ENCODE data around the gene CST8. TPM values are rescaled to one million over a fixed set of nuclear protein-coding genes. Genes with fewer than 3 reads are reported as not detected.

Gene CST8
- total and polyA plus RNA-seq, 2 of the 4 experiments (the other 2 are of a cell fraction): not detected

- no peaks in the 10 kb centered on the region for H4K20me1 ChIP-seq (ENCODE audit: insufficient read depth, low read length)
- intact Hi-C loops (cut with micrococcal nuclease) (no loop called here), in situ Hi-C loops (cut with MboI; ENCODE audit: low sequenced_read_pairs) (no loop called here), dilution Hi-C loops (cut with HindIII; ENCODE audit: low sequenced_read_pairs, unreplicated experiment) (no loop called here)
- H3K79me1 ChIP-seq (ENCODE audit: low read depth in 1 of 2, low read length in 2 of 2): no peaks in the 10 kb centered on the region
- H2AK9ac ChIP-seq (replicated peaks; ENCODE audit: low read depth, low read length, poor library complexity): no peak overlapping the region
- no peak overlapping the region for H2BK15ac ChIP-seq (ENCODE audit: low read depth, low read length)
- ATAC-seq (ENCODE audit: low read depth) (no peak), DNase-seq (no peak)
- no peak overlapping the region for H3K56ac ChIP-seq (ENCODE audit: extremely low read depth, insufficient read depth, low read length)
- H4K5ac ChIP-seq (ENCODE audit: low read depth, low read length): no peak overlapping the region
- no peak overlapping the region for H3K23ac ChIP-seq (ENCODE audit: low read depth, low read length)
- no peak overlapping the region for H2BK20ac ChIP-seq (ENCODE audit: low read depth, low read length)
- no peak overlapping the region for H3K4me3 ChIP-seq (ENCODE audit: insufficient read depth, low read depth, low read length)
- no peak overlapping the region for H2AFZ ChIP-seq (replicated peaks; ENCODE audit: low read length, poor library complexity)
- H4K8ac ChIP-seq (ENCODE audit: low read depth in 2 of 2, low read length in 2 of 2): no peak overlapping the region
- CTCF ChIA-PET: no interaction called here
- POLR2A ChIA-PET (ENCODE audit: unreplicated experiment): no interaction called here
- H3K4ac ChIP-seq (ENCODE audit: low read depth, low read length): no peak overlapping the region
- no peaks in the 10 kb centered on the region for H3K9me1 ChIP-seq (ENCODE audit: insufficient read depth, low read length)
- H3K4me1 ChIP-seq (ENCODE audit: control insufficient read depth, insufficient read depth, low read length): no peaks in the 10 kb centered on the region
- no peak overlapping the region for H3K18ac ChIP-seq (ENCODE audit: low read depth, low read length)
- H3K36me3 ChIP-seq (ENCODE audit: control insufficient read depth, insufficient read depth, low read length): no peaks in the 10 kb centered on the region
- H4K91ac ChIP-seq (ENCODE audit: insufficient read depth, low read depth, low read length): no peak overlapping the region
- WGBS, 2 experiments (ENCODE audit: extremely low coverage in 2 of 2, insufficient read length in 1 of 2): no CpG with 5 or more reads among the region's 3 CpGs
- no peaks in the 10 kb centered on the region for H3K9me3 ChIP-seq (ENCODE audit: control insufficient read depth, insufficient read depth, low read length)
- no peak overlapping the region for H3K4me2 ChIP-seq (ENCODE audit: low read depth, low read length)
- no peak overlapping the region for H3K9ac ChIP-seq (ENCODE audit: low read depth, low read length)
- no TSS peak for BruUV-seq (replicated peaks)
- H3K27me3 ChIP-seq (ENCODE audit: control insufficient read depth, insufficient read depth, low read length): no peaks in the 10 kb centered on the region
- TF ChIP-seq MAFK (IDR thresholded peaks at IDR 0.05; ENCODE audit: low read depth, low read length) (peak; percentile 93), POLR2A (IDR thresholded peaks at IDR 0.05; ENCODE audit: low read depth, low read length) (no peak)
- no peak overlapping the region for H2BK5ac ChIP-seq (ENCODE audit: low read depth, low read length, poor library complexity, severe bottlenecking)
- no peak overlapping the region for H3K14ac ChIP-seq (replicated peaks; ENCODE audit: low read depth, low read length)
- no peak overlapping the region for H2AK5ac ChIP-seq (ENCODE audit: low read depth, low read length)
- H2BK120ac ChIP-seq (ENCODE audit: low read depth, low read length): no peak overlapping the region
- no peak overlapping the region for H3K27ac ChIP-seq (ENCODE audit: insufficient read depth, low read length)
Observed at GRCh38 chr20:23537030-23537429, 46.1 kb downstream of the CST8 start.
